Coronary artery (tissue), 2 donors: ENCODE data around the gene ZP1.

Experiments used
- DNase-seq: peaks from one replicate; pipeline ENCODE4 v3.0.0-alpha.2; 2017; ENCODE audit warnings: low spot score
- H3K27ac ChIP-seq, 2 donors: fragments of 200-600 bp; sonication (generic); one replicate each; pipeline ENCODE4 v1.5.1; 2016 to 2019
- H3K4me3 ChIP-seq: fragments of 200-600 bp; sonication (generic); 2 replicates; pipeline ENCODE4 v1.5.1; 2016; ENCODE audit warnings: mild to moderate bottlenecking, moderate library complexity
- CTCF ChIP-seq: fragments of 200-600 bp; sonication (generic); IDR thresholded peaks from one replicate; pipeline ENCODE4 v1.5.1; 2019; ENCODE audit warnings: antibody characterized with exemption

ZP1 gene

GRCh38 chr11:60870733-60871377 lies 3.5 kb downstream of the ZP1 start:
- no peak for DNase-seq
- no peak overlapping the region for H3K4me3 ChIP-seq
- no peak overlapping the region for H3K27ac ChIP-seq
- no peak for TF ChIP-seq CTCF

GRCh38 chr11:60871378-60872061 lies 4.2 kb downstream of the ZP1 start:
- no peak for DNase-seq
- no peak for TF ChIP-seq CTCF
- H3K4me3 ChIP-seq: no peak overlapping the region
- H3K27ac ChIP-seq: no peak overlapping the region

GRCh38 chr11:60872124-60872960 lies 5.0 kb downstream of the ZP1 start:
- no peak for TF ChIP-seq CTCF
- Histone ChIP-seq H3K27ac (no peak overlapping the region), H3K4me3 (no peak overlapping the region)
- DNase-seq: no peak

DNA sequence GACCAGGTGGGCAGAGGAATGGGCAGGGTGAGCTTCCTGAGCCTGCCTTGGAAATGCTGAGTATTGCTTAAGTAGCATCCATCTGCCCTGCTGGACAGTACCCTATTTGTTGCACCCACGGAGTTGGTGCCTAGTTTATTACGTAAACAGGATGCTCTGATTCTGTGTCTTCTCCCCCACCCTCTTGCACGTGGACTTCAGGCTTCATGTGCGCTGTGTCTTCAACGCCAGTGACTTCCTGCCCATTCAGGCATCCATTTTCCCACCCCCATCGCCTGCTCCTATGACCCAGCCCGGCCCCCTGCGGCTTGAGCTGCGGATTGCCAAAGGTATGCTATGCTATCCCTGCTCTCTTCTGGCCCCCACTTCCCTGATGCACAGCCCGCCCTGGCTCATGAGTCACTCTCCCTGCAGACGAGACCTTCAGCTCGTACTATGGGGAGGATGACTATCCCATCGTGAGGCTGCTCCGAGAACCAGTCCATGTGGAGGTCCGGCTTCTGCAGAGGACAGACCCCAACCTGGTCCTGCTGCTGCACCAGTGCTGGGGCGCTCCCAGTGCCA lies 5.7 kb downstream of the ZP1 start:
- DNase-seq: no peak

GRCh38 chr11:60873533-60873932 lies 6.2 kb downstream of the ZP1 start:
- no peak for DNase-seq
- no peak for TF ChIP-seq CTCF
- Histone ChIP-seq H3K27ac (no peak overlapping the region), H3K4me3 (no peak overlapping the region)

More for the DNA sequence above, 5.7 kb downstream of the ZP1 start:
- no peak for TF ChIP-seq CTCF
- Histone ChIP-seq H3K4me3 (no peak overlapping the region), H3K27ac (no peak overlapping the region)

DNA sequence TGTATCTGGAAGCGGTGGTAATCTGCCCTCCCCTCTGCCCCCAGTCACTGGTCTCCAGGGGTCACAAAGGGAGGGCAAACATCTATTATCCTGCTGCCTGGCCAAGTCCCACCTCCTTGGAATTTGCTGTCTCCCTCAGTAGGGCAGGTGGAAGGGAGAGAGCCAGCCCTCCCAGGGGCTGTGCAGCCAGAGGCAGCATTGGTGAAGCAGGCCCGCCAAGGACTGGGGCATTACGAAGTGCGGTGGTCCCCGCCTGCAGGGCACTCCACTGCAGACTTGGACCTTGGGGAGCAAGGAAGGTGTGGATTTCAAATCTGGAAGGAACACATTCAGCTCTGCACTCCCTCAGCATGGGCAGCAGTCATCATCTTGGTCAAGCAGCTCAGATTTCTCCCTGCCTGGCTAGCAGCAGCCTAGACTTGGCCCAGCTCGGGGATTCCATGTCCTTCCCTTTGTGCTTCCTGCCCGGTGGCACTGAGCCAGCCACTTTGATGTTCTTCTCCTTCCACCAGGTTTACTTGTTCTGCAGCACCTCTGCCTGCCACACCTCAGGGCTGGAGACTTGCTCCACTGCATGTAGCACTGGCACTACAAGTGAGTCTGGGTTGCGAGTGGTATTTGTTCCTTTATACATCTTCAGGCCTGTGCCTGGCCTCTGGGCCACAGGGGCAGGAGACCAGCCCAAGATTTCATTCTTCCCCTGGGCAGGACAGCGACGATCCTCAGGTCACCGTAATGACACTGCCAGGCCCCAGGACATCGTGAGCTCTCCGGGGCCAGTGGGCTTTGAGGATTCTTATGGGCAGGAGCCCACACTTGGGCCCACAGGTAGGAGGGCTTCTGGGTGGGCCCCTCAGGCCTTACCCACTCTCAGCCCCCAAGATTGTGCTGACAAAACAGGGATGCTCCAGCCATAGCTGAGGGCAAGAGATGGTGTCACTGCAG lies 7.4 kb downstream of the ZP1 start:
- Histone ChIP-seq H3K4me3 (no peak overlapping the region), H3K27ac (no peak overlapping the region)
- DNase-seq: no peak
- TF ChIP-seq CTCF: no peak
